HCT116 (cell line): Measurements from ENCODE around the gene TMEM235. TPM values are rescaled to one million over a fixed set of nuclear protein-coding genes. Genes with fewer than 3 reads are reported as not detected.

Experiments used
- ATAC-seq: fragments of 200-7000 bp; cut with Tn5 transposase; 2 replicates; pipeline ENCODE4 v1.9.1; 2020; ENCODE audit warnings: mild to moderate bottlenecking, moderate library complexity
- BruUV-seq: library from RNA; stranded (reverse); fragments of 400-500 nt; replicated peaks from 2 replicates; lab custom pipeline; 2021; lab: Mats Ljungman, UMichigan
- CTCF ChIA-PET: fragments of 300-600 bp; sonication (Branson Sonifier 250); formaldehyde crosslinking; loops from one replicate; lab custom pipeline; 2021; ENCODE audit warnings: antibody characterized with exemption; lab: Charles Lee
- POLR2A ChIA-PET: fragments of 300-600, 350-600 bp; sonication (Branson Sonifier 250); formaldehyde crosslinking; loops from one replicate; lab custom pipeline; 2021; ENCODE audit warnings: antibody characterized with exemption; lab: Charles Lee
- RAD21 ChIA-PET, 2 experiments: fragments of 300-600 bp; sonication (Branson Sonifier 250); formaldehyde crosslinking; loops; one replicate each; lab custom pipeline; 2023; ENCODE audit warnings: low total read pairs in 2 of 2; ENCODE audit not compliant: uncharacterized antibody in 2 of 2, unreplicated experiment in 2 of 2, low non-redundant PET in 1 of 2; lab: Charles Lee
- DNase-seq: peaks from one replicate; pipeline ENCODE4 v3.0.0-alpha.2; 2010; ENCODE audit warnings: low read depth, low spot score
- H2AFZ ChIP-seq: fragments of 200-600 bp; shearing (Covaris generic), sonication (generic); 2 replicates; pipeline ENCODE4 v1.6.1; 2017; ENCODE audit warnings: low read depth, mixed run types, mixed read lengths, antibody characterized with exemption, low read length; ENCODE audit not compliant: poor library complexity, severe bottlenecking
- H3K27ac ChIP-seq: 2 replicates; pipeline ENCODE4 v1.5.1; 2012; ENCODE audit warnings: low read depth, low read length
- H3K27me3 ChIP-seq: fragments of 200-600 bp; sonication (generic); 2 replicates; pipeline ENCODE4 v1.6.1; 2016; ENCODE audit warnings: mixed run types, low read length, mixed read lengths; ENCODE audit not compliant: insufficient read depth
- H3K36me3 ChIP-seq, 2 experiments: fragments of 200-500 bp in 1 of 2; fragments of 200-600 bp in 1 of 2; sonication (Bioruptor generic) in 1 of 2; sonication (generic) in 1 of 2; 2 replicates each; pipeline versions ENCODE4 v1.5.1 to v1.6.1; 2014 to 2016; ENCODE audit warnings: low read length in 2 of 2, inconsistent platforms in 1 of 2, mixed read lengths in 1 of 2, mixed run types in 1 of 2; ENCODE audit not compliant: insufficient read depth in 2 of 2, control insufficient read depth in 1 of 2
- H3K4me1 ChIP-seq, 2 experiments: fragments of 200-600 bp in 1 of 2; sonication (generic) in 1 of 2; 2 replicates each; pipeline versions ENCODE4 v1.5.1 to v1.6.1; 2012 to 2017; ENCODE audit warnings: low read length in 2 of 2, inconsistent platforms in 1 of 2, mild to moderate bottlenecking in 1 of 2, mixed read lengths in 1 of 2, mixed run types in 1 of 2, moderate library complexity in 1 of 2; ENCODE audit not compliant: insufficient read depth in 2 of 2, control insufficient read depth in 1 of 2
- H3K4me2 ChIP-seq: fragments of 200-600 bp; sonication (generic); 2 replicates; pipeline ENCODE4 v1.6.1; 2017; ENCODE audit warnings: mixed run types, low read length, mixed read lengths
- H3K4me3 ChIP-seq, 2 experiments: fragments of 200-600 bp in 1 of 2; sonication (generic) in 1 of 2; replicated peaks in 1 of 2; 2 replicates each; pipeline ENCODE4 v1.5.1; 2011 to 2016; ENCODE audit warnings: low read length in 2 of 2, control low read depth in 1 of 2, low read depth in 1 of 2, mild to moderate bottlenecking in 1 of 2, mixed read lengths in 1 of 2, mixed run types in 1 of 2
- H3K79me2 ChIP-seq: fragments of 200-600 bp; sonication (generic); 2 replicates; pipeline ENCODE4 v1.6.1; 2017; ENCODE audit warnings: mild to moderate bottlenecking, mixed run types, low read length, moderate library complexity, mixed read lengths; ENCODE audit not compliant: insufficient read depth
- H3K9ac ChIP-seq: fragments of 200-600 bp; sonication (generic); 2 replicates; pipeline ENCODE4 v1.6.1; 2016; ENCODE audit warnings: low read length, mixed read lengths
- H3K9me2 ChIP-seq: fragments of 200-600 bp; sonication (generic), shearing (Covaris generic); 2 replicates; pipeline ENCODE4 v1.6.1; 2017; ENCODE audit warnings: mixed run types, mild to moderate bottlenecking, moderate library complexity; ENCODE audit not compliant: insufficient read depth
- H3K9me3 ChIP-seq, 2 experiments: fragments of 200-500 bp in 1 of 2; fragments of 200-600 bp in 1 of 2; sonication (Bioruptor generic) in 1 of 2; sonication (generic) in 1 of 2; 2 replicates each; pipeline ENCODE4 v1.6.1; 2014 to 2017; ENCODE audit warnings: low read length in 2 of 2, mixed read lengths in 2 of 2, inconsistent platforms in 1 of 2, low read depth in 1 of 2, mild to moderate bottlenecking in 1 of 2, mixed run types in 1 of 2, moderate library complexity in 1 of 2; ENCODE audit not compliant: control insufficient read depth in 1 of 2, insufficient read depth in 1 of 2
- H4K20me1 ChIP-seq: fragments of 200-600 bp; sonication (generic), shearing (Covaris generic); 2 replicates; pipeline ENCODE4 v1.6.1; 2017; ENCODE audit warnings: mixed run types, mild to moderate bottlenecking, moderate library complexity; ENCODE audit not compliant: insufficient read depth
- ATF3 ChIP-seq: IDR thresholded peaks from 2 replicates; pipeline ENCODE4 v1.6.1; 2012
- CBX3 ChIP-seq: IDR thresholded peaks from 2 replicates; pipeline ENCODE4 v1.6.1; 2012; ENCODE audit warnings: low read depth
- CTCF ChIP-seq, 3 experiments: fragments of 200-600 bp in 1 of 3; sonication (generic) in 1 of 3; IDR thresholded peaks in 2 of 3; conservative IDR thresholded peaks in 1 of 3; 2 replicates each; pipeline ENCODE4 v1.5.1; 2012 to 2017; ENCODE audit warnings: low read depth in 2 of 3, low read length in 2 of 3, antibody characterized with exemption in 1 of 3, borderline replicate concordance in 1 of 3, control low read depth in 1 of 3, mild to moderate bottlenecking in 1 of 3, mixed read lengths in 1 of 3, mixed run types in 1 of 3, moderate library complexity in 1 of 3; ENCODE audit not compliant: insufficient read depth in 1 of 3
- EGR1 ChIP-seq: IDR thresholded peaks from 2 replicates; pipeline ENCODE4 v1.6.1; 2012; ENCODE audit warnings: low read depth
- ELF1 ChIP-seq: IDR thresholded peaks from 2 replicates; pipeline ENCODE4 v1.6.1; 2012; ENCODE audit warnings: low read depth, borderline replicate concordance
- EZH2phosphoT487 ChIP-seq: fragments of 200-600 bp; IDR thresholded peaks from 2 replicates; pipeline ENCODE4 v1.6.1; 2018; ENCODE audit warnings: antibody characterized with exemption, borderline replicate concordance
- FOSL1 ChIP-seq: IDR thresholded peaks from 2 replicates; pipeline ENCODE4 v1.6.1; 2012; ENCODE audit warnings: low read depth
- JUND ChIP-seq: IDR thresholded peaks from 2 replicates; pipeline ENCODE4 v1.6.1; 2012
- MAX ChIP-seq: IDR thresholded peaks from 2 replicates; pipeline ENCODE4 v1.6.1; 2012
- POLR2A ChIP-seq: IDR thresholded peaks from 2 replicates; pipeline ENCODE4 v1.7.0; 2011; ENCODE audit warnings: borderline replicate concordance; ENCODE audit not compliant: insufficient read depth, insufficient read length; ENCODE audit errors: extremely low read depth
- POLR2AphosphoS5 ChIP-seq: IDR thresholded peaks from 2 replicates; pipeline ENCODE4 v1.6.1; 2011; ENCODE audit warnings: mild to moderate bottlenecking, low read depth, low read length, moderate library complexity
- RAD21 ChIP-seq: IDR thresholded peaks from 2 replicates; pipeline ENCODE4 v1.6.1; 2012; ENCODE audit warnings: low read depth, mild to moderate bottlenecking
- REST ChIP-seq: IDR thresholded peaks from 2 replicates; pipeline ENCODE4 v1.6.1; 2012; ENCODE audit warnings: low read depth
- SIN3A ChIP-seq: IDR thresholded peaks from 2 replicates; pipeline ENCODE4 v1.6.1; 2012; ENCODE audit warnings: low read depth
- SP1 ChIP-seq: IDR thresholded peaks from 2 replicates; pipeline ENCODE4 v1.6.1; 2012; ENCODE audit warnings: low read depth
- SRF ChIP-seq: IDR thresholded peaks from 2 replicates; pipeline ENCODE4 v1.6.1; 2012; ENCODE audit warnings: low read depth
- YY1 ChIP-seq: IDR thresholded peaks from 2 replicates; pipeline ENCODE4 v1.6.1; 2011; ENCODE audit warnings: low read length, low read depth, moderate library complexity, mild to moderate bottlenecking; ENCODE audit not compliant: insufficient replicate concordance; ENCODE audit errors: extremely low read depth
- ZBTB33 ChIP-seq: IDR thresholded peaks from 2 replicates; pipeline ENCODE4 v1.6.1; 2011; ENCODE audit warnings: mild to moderate bottlenecking, low read length, moderate library complexity; ENCODE audit not compliant: insufficient replicate concordance; ENCODE audit errors: extremely low read depth
- ZFX ChIP-seq: fragments of 450-650 bp; IDR thresholded peaks from 2 replicates; pipeline ENCODE4 v1.6.1; 2017
- intact Hi-C: fragments of 100-400 bp; cut with micrococcal nuclease; formaldehyde crosslinking; loops from 2 replicates; pipeline ENCODE4 v1.10.0; 2022
- total RNA-seq: library from RNA; stranded (reverse); gene quantifications from one replicate; pipeline ENCODE4 v1.2.1, GENCODE V29; 2021; ENCODE audit not compliant: unreplicated experiment

Gene TMEM235
- total RNA-seq, 1 experiment from 2014 or later: not detected

- H3K9me2 ChIP-seq: no peaks in the 10 kb centered on the region
- peak overlapping the region; percentile 36; the same call in 1 of the 2 replicates for H3K27ac ChIP-seq
- H3K4me1 ChIP-seq: peaks cover 18 to 50% of the 10 kb centered on the region in 2 experiments
- H2AFZ ChIP-seq: no peak overlapping the region
- H3K4me3 ChIP-seq: no peak overlapping the region
- no peak for DNase-seq
- peak overlapping the region; percentile 98; the same call in 1 of the 2 replicates for H3K9ac ChIP-seq
- TF ChIP-seq CTCF (IDR thresholded peaks at IDR 0.05 in 2 of 3, conservative IDR thresholded peaks at IDR 0.05 in 1 of 3; ENCODE audit: borderline replicate concordance in 1 of 3, insufficient read depth in 1 of 3, low read depth in 2 of 3, low read length in 2 of 3) (no peak), EGR1 (no peak), ATF3 (no peak), POLR2A (no peak), MAX (no peak), ELF1 (no peak), ZBTB33 (no peak), POLR2AphosphoS5 (no peak), YY1 (no peak), CBX3 (no peak), RAD21 (no peak), JUND (no peak), SIN3A (no peak), SRF (no peak), SP1 (no peak), FOSL1 (no peak), ZFX (no peak), REST (no peak), EZH2phosphoT487 (no peak)
- TF ChIP-seq, all 23 proteins: peak for 0
- H3K4me2 ChIP-seq: peak overlapping the region; percentile 99; the same call in 1 of the 2 replicates
- intact Hi-C loops: no loop called here
- no peak for ATAC-seq
- no peaks in the 10 kb centered on the region for H4K20me1 ChIP-seq
- ChIA-PET RAD21 (no interaction called here), CTCF (interaction anchor here (0.9 to 1.5 kb wide), 3 partner anchors 100 to 166 kb away, joined by 3 read pairs; no protein-coding TSS in a partner anchor), POLR2A (interaction anchor here (4.1 kb wide), 1 partner anchor 10 kb away, joined by 44 read pairs; no protein-coding TSS in a partner anchor)
- no TSS peak for BruUV-seq
- H3K79me2 ChIP-seq: peaks cover 83% of the 10 kb centered on the region
- peaks cover 37 to 47% of the 10 kb centered on the region in 2 experiments for H3K36me3 ChIP-seq
- no peaks in the 10 kb centered on the region for H3K27me3 ChIP-seq
- no peaks in the 10 kb centered on the region for H3K9me3 ChIP-seq
Observed at GRCh38 chr17:78184868-78185267, 46.6 kb upstream of the TMEM235 start.
